Transverse colon (tissue), 3 donors: ENCODE data around the gene SGPP2.

Experiments used
- CTCF ChIP-seq, 5 experiments: fragments of 200-600 bp in 3 of 5; fragments of 450-650 bp in 2 of 5; sonication (generic) in 3 of 5; IDR thresholded peaks; 1 replicate in 2 of 5; 2 replicates in 3 of 5; pipeline ENCODE4 v1.5.1; 2016 to 2017; ENCODE audit warnings: antibody characterized with exemption in 5 of 5, inconsistent platforms in 3 of 5, mild to moderate bottlenecking in 2 of 5, moderate library complexity in 1 of 5
- EP300 ChIP-seq: sonication (generic); formaldehyde crosslinking; IDR thresholded peaks from one replicate; pipeline ENCODE4 v1.6.1; 2017; ENCODE audit warnings: antibody characterized with exemption, low read depth

- no peak for TF ChIP-seq CTCF (IDR thresholded peaks at IDR 0.05)
- no peak for TF ChIP-seq EP300
Measured at GRCh38 chr2:222575618-222576017, 151.3 kb downstream of the SGPP2 start.
